Right lobe of liver (tissue), 6 donors: ENCODE data around the gene EMC10. TPM values are rescaled to one million over a fixed set of nuclear protein-coding genes. Genes with fewer than 3 reads are reported as not detected.

ENCODE experiments used
- ATAC-seq, 4 donors: fragments of 200-7000 bp; cut with Tn5 transposase; one replicate each; pipeline ENCODE4 v1.9.1; 2020; ENCODE audit warnings: mild to moderate bottlenecking in 4 of 4, moderate library complexity in 4 of 4
- DNase-seq, 3 donors: peaks; one replicate each; pipeline ENCODE4 v3.0.0-alpha.2; 2020
- H3K27ac ChIP-seq, 3 donors: fragments of 200-600 bp; one replicate each; pipeline ENCODE4 v1.8.0; 2022
- H3K27me3 ChIP-seq, 2 donors: fragments of 200-600 bp; one replicate each; pipeline ENCODE4 v1.8.0; 2022
- H3K36me3 ChIP-seq, 4 donors: fragments of 200-600 bp; sonication (generic) in 1 of 4; one replicate each; pipeline versions ENCODE4 v1.5.1 to v1.8.0; 2017 to 2022; ENCODE audit warnings: control low read depth in 1 of 4
- H3K4me1 ChIP-seq, 4 donors: fragments of 200-600 bp; sonication (generic) in 1 of 4; one replicate each; pipeline versions ENCODE4 v1.5.1 to v1.8.0; 2017 to 2022; ENCODE audit warnings: control low read depth in 1 of 4
- H3K4me3 ChIP-seq, 3 donors: fragments of 200-600 bp; one replicate each; pipeline ENCODE4 v1.8.0; 2022
- H3K9me3 ChIP-seq, 4 donors: fragments of 200-600 bp; sonication (generic) in 1 of 4; one replicate each; pipeline versions ENCODE4 v1.5.1 to v1.8.0; 2017 to 2022; ENCODE audit warnings: control low read depth in 1 of 4
- CTCF ChIP-seq, 4 donors: fragments of 200-600 bp in 3 of 4; fragments of 450-650 bp in 1 of 4; IDR thresholded peaks; one replicate each; pipeline versions ENCODE4 v1.5.1 to v1.8.0; 2016 to 2022; ENCODE audit warnings: antibody characterized with exemption in 4 of 4, mild to moderate bottlenecking in 2 of 4
- POLR2A ChIP-seq: fragments of 450-650 bp; IDR thresholded peaks from one replicate; pipeline ENCODE4 v1.6.1; 2017; ENCODE audit warnings: antibody characterized with exemption, mild to moderate bottlenecking
- WGBS: methylation state at CpG from one replicate; pipeline ENCODE4 v1.1.6; 2018; ENCODE audit warnings: low coverage, low lambda C conversion rate; ENCODE audit not compliant: insufficient coverage; ENCODE audit errors: missing lambda C conversion rate; 5-methylcytosine and 5-hydroxymethylcytosine counted together
- intact Hi-C, 2 donors: fragments of 100-400 bp; cut with DNase I; formaldehyde crosslinking; loops; one replicate each; pipeline versions ENCODE4 v1.11.2 to v1.14.1; 2022
- total RNA-seq, 6 experiments: library from RNA; depleted of rRNA in 2 of 6; stranded (reverse); fragments of >200 nt in 2 of 6; fragmentation: NEBNext Ultra II Directional in 3 of 6; extraction: Animal tissue kit (Norgen Biotek cat#: 25700) in 3 of 6; gene quantifications; one replicate each; pipeline versions ENCODE4 v1.1.0 to v1.2.4, GENCODE V29; 2016 to 2023
- donor health status: DM: no; HTN: yes; CAD: no.
- donor health status: DM: no; HTN: no; CAD: no.
- donor health status: DM: no; HTN: no; CAD: no.
- donor health status: DM: no; HTN: yes; CAD: no.
- donor health status: DM: no; HTN: yes; CAD: no.

The EMC10 gene
- total RNA-seq, 6 experiments from 2014 or later, result 48.6 to 82.8 (median 74.2) TPM

GRCh38 chr19:50537769-50538230, 61.5 kb downstream of the EMC10 start:
- peak; percentile 65 to 80 (median 79) for DNase-seq
- Histone ChIP-seq H3K27me3 (no peaks in the 10 kb centered on the region), H3K36me3 (no peaks in the 10 kb centered on the region), H3K9me3 (no peaks in the 10 kb centered on the region), H3K4me3 (no peak overlapping the region), H3K4me1 (no peaks in the 10 kb centered on the region), H3K27ac (no peak overlapping the region)
- 18% methylated on average over 12 of the region's 15 CpGs for WGBS
- intact Hi-C loops, result loop anchor here (10.0 kb wide), 1 partner anchor 247 kb away; no protein-coding TSS in a partner anchor
- peak; percentile 78 to 90 (median 83) for ATAC-seq
- no peak for TF ChIP-seq POLR2A
- TF ChIP-seq CTCF (IDR thresholded peaks at IDR 0.05), result peak; percentile 46 to 83 (median 75)

Other genes starting within 250 kb of the EMC10 start
- 1 to 10 TPM in 5 of 6 experiments, under 1 TPM in 1; 0.92 to 3.0 (median 2.3) TPM for gene KCNC3, start 147.1 kb upstream of the EMC10 start, total RNA-seq
- gene NAPSA, start 110.9 kb upstream of the EMC10 start, total RNA-seq, result 1 to 10 TPM in 3 of 6 experiments, under 1 TPM in 3; 0.19 to 2.2 (median 1.0) TPM
- gene NR1H2, start 100.0 kb upstream of the EMC10 start, total RNA-seq, result 10 to 100 TPM; 23.6 to 57.9 (median 33.8) TPM
- gene POLD1, start 92.2 kb upstream of the EMC10 start, total RNA-seq, result 10 to 100 TPM in 2 of 6 experiments, 1 to 10 TPM in 4; 6.2 to 13.1 (median 9.2) TPM
- under 1 TPM in 1 of 6 experiments, not detected in 5; 0.51 TPM for gene SPIB, start 57.6 kb upstream of the EMC10 start, total RNA-seq
- gene MYBPC2, start 43.6 kb upstream of the EMC10 start, total RNA-seq, result under 1 TPM in 3 of 6 experiments, not detected in 3; 0.12 to 0.56 (median 0.30) TPM
- 1 to 10 TPM in 5 of 6 experiments, under 1 TPM in 1; 0.68 to 2.3 (median 1.5) TPM for gene GARIN5A, start 341 bp downstream of the EMC10 start, total RNA-seq
- gene JOSD2, start 34.7 kb downstream of the EMC10 start, total RNA-seq, result 10 to 100 TPM; 15.0 to 27.5 (median 19.1) TPM
- 10 to 100 TPM; 22.1 to 67.8 (median 44.8) TPM for gene ASPDH, start 37.4 kb downstream of the EMC10 start, total RNA-seq
- gene LRRC4B, start 91.9 kb downstream of the EMC10 start, total RNA-seq, result 1 to 10 TPM in 1 of 6 experiments, under 1 TPM in 5; 0.22 to 1.2 (median 0.52) TPM
- not detected for gene SYT3, start 163.4 kb downstream of the EMC10 start, total RNA-seq
- gene C19orf81, start 172.9 kb downstream of the EMC10 start, total RNA-seq, result not detected
- under 1 TPM in 4 of 6 experiments, not detected in 2; 0.07 to 0.62 (median 0.25) TPM for gene SHANK1, start 243.3 kb downstream of the EMC10 start, total RNA-seq
- gene CLEC11A, start 246.9 kb downstream of the EMC10 start, total RNA-seq, result 1 to 10 TPM; 1.7 to 9.9 (median 5.0) TPM